Fibroblast of peridontal ligament (primary cell): Measurements from ENCODE around the gene RPS6KA2.

ENCODE experiments used
- DNase-seq: peaks from one replicate; pipeline ENCODE4 v3.0.0-alpha.2; 2010; ENCODE audit errors: extremely low read depth

The RPS6KA2 gene

DNA sequence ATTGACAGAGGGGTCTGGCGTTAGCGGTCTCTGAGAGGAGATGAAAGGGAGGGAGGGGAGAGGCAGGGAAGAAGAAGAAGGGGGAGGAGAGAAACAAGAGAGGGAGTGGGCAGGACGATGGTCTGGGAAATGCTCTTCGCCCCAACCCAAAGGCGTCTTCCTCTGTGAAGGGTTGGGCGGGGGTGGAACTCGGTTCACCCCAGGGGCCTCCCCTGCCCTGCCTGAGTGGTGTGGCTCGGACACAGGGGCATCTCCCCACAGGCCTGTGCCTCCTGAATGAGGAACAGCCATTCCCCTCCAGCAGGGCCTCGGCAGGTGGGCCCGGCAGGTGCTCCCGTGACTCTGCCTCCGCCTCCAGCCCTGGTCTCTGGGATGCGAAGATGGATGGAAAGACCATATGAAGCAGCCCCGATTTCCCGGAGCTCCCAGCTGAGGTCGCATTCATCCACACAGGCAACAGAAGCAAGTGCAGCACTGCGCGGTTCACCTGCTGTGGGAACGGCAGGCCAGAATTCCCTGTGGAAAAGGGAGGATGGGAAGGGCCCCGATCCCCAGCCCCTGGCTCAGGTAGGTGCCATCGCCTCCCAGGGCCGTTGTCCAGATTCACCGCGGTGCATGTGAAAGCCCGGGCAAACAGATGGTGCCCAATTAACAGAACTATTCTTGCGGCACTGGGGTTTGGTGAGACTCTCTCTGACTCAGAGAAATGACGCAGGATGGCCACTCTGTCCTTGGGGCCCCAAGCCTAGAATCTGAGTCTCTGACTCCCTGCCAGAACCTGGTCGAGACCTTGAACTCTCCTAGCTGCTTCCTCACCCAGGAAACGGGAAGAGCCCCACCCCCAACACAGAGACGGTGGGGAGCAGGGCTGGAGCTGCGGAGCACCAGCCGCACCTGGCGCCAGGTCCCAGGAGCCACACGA is 29.4 kb upstream of the RPS6KA2 start:
- DNase-seq = no peak

DNA sequence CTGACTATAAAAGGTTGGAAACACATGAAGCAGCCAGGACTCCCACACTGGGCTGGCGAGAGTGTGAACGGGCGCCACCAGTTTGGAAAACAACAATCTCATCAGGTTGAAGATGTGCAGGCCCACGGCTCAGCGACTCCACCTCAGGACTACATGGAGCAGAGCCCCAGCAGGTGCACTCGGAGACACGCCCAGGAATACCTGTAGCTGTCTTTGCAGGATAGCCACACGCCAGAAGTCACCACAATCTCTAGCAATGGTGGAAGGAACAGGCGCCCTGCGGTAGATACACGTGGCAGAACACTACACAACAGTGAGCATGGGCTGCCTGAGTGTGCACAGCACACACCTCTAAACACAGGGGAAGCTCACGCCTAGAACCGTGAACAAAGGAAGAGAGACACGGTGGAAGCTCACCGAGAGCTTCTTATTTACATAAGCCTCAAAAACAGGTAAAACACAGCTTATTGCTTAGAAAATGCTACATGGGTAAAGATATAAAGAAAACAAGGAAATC is 28.7 kb upstream of the RPS6KA2 start:
- DNase-seq = no peak

DNA sequence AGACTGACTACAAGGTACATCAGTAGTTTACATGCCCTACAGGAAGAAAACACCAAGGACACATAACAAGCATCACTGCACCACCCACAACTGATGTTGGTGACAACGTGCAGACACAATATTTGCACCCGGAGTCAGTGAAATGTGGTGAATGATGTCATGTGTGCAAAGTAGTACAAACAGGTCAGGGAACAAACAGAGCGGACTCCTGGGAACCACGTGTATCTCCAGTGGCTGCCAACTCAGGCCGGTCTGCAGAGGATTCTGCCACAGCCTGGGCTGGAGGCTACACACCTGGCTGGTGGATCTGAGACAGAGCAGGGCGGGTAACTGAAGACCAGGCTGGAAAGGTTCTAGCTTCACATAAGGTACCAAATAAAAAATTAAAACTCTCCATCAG is 28.2 kb upstream of the RPS6KA2 start:
- DNase-seq = no peak

DNA sequence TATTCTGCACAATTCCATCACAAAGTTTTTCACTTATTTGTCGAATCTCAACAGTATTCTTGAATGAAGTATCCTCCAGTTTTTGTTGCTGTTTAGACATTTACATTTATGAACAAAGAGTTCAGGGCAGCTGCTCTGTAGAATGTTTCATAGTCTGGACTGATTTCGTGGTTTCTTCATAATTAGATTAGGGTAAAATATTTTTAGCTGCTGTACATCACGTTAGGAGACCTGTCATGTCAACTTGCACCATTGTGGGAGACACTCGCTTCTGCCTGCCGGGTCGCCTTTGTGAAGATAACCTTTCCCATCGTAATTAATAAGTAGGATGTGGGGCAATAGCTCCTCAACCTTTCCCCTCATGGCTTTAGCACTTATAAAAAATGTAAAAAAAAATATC is 27.5 kb upstream of the RPS6KA2 start:
- no peak for DNase-seq

DNA sequence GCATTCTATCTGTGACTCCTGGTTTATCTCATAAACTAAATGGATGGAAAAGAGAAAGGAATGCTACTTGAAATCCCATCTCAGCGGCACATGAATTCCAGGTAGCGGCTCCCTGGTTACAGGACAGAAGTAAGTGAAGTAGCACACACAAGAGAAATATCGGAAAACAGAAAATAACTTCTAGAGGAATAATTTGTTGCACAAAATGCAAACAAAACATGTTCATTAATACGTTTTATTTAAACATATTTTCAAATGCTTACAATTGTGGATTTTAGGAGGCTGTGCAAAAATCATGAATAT is 26.5 kb upstream of the RPS6KA2 start:
- DNase-seq = no peak

GRCh38 chr6:166650824-166651807 is 24.1 kb upstream of the RPS6KA2 start:
- DNase-seq = no peak

DNA sequence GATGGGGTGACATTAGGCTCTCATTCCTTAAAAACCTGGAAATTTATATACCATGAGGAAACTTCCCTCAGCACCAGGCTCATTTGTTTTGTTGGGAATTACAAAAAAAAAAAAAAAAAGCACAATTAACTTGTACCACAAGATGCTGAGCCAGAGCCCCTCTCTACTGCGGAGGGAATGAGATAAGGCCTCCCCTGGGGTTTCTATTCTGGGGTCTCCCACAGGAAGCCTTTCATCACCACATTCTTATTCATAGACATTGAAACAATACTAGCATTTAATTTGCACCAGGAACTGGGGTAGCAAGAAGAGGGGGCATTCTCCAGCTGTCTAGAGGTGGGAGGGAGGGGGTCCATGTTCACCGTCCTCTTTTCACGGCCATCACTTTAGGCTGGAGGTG is 23.0 kb upstream of the RPS6KA2 start:
- no peak for DNase-seq

GRCh38 chr6:166648846-166649245 is 21.8 kb upstream of the RPS6KA2 start:
- no peak for DNase-seq

GRCh38 chr6:166647896-166648295 is 20.8 kb upstream of the RPS6KA2 start:
- DNase-seq = no peak

- DNase-seq = no peak
Observed at GRCh38 chr6:166646716-166647115, 19.7 kb upstream of the RPS6KA2 start.

DNA sequence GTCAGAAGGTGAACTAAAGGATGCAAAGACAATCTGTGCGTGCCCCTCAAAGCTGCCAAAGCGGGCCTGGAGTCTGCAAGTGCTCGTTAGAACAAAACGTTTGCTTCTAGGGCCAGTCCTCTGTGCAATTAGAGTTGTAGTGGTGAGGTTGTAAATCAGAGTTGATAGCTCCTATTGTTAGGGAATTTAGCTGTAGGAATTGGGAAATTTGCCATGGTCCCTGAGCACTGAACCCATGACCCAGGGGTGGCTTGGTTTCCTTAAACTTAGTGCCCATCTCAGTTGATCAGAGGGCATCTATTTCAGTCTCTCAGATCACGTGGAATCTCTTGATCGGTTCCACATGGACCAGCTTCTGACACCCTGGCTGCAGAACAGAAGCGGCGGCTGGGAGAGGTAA is 18.8 kb upstream of the RPS6KA2 start:
- no peak for DNase-seq

- no peak for DNase-seq
Observed at GRCh38 chr6:166644681-166645080, 17.6 kb upstream of the RPS6KA2 start.

DNA sequence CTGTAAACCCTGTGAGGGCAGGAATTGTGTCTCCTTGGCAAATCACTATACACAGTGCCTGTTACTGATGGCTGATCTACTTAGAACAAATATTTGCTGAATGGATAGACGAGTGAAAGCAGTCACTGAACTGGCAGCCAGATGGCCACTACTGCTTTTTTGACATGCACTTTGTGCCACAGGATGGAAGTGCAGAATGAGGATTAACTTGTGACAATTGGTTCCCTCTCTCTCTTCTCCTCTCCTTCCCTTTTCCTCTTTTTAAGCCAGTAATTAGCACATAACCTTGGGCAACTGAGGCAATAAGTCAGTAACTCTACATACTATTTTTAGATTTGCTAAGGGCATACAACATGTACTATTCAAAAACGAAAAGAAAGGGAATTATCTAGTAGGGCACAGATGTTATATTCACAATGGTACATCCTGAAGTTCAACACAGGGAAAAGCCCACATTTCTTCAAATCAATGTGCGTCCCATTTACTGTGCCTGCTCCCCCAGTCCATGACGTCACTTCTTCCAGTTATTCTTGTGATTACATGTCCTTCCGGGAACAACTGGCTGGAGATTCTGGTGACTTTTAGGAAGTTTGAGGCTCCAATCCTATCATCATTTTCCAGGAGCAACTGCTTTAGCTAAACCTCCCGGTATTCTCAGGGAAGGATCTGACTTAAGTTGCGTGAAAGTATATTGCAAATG is 17.0 kb upstream of the RPS6KA2 start:
- no peak for DNase-seq

DNA sequence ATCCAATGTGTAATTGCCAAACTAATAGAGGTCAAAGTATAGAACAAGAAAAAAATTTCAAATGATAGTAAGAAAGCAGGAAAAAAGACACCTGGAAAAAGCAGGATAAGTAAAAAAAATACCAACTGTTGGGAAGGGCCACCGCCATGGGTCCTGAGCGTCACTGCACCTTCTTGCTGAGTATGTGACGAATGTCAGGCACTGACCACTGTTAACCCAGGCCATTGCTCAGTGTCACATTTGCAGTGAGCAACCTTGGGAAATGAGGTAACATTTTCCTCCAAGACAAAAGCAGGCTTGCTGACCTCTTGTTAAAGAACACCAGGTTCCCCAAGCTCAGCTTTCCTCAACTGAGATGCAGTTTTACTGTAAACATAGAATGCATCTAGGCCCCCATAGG is 15.6 kb upstream of the RPS6KA2 start:
- no peak for DNase-seq

GRCh38 chr6:166640342-166641043 is 13.4 kb upstream of the RPS6KA2 start:
- DNase-seq = no peak

DNA sequence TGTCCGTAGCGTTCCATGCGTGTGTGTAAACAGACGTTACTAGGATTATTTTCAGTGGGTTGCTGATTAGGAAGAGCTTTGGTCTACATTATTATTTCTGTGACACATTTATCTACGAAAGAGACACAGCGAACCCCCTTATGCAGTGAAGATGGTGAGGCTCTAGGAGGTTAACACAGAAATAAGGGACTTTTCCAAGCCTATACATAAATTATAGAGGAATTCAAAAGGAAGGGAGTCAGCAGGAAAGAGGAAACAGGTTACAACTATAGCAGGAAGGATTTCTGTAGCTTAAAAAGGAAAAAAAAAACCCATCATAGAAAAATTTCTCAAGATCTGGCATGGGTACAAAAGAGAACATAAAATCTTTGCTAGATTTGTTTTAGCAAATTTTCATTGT is 12.9 kb upstream of the RPS6KA2 start:
- no peak for DNase-seq

GRCh38 chr6:166638573-166638964 is 11.5 kb upstream of the RPS6KA2 start:
- no peak for DNase-seq

DNA sequence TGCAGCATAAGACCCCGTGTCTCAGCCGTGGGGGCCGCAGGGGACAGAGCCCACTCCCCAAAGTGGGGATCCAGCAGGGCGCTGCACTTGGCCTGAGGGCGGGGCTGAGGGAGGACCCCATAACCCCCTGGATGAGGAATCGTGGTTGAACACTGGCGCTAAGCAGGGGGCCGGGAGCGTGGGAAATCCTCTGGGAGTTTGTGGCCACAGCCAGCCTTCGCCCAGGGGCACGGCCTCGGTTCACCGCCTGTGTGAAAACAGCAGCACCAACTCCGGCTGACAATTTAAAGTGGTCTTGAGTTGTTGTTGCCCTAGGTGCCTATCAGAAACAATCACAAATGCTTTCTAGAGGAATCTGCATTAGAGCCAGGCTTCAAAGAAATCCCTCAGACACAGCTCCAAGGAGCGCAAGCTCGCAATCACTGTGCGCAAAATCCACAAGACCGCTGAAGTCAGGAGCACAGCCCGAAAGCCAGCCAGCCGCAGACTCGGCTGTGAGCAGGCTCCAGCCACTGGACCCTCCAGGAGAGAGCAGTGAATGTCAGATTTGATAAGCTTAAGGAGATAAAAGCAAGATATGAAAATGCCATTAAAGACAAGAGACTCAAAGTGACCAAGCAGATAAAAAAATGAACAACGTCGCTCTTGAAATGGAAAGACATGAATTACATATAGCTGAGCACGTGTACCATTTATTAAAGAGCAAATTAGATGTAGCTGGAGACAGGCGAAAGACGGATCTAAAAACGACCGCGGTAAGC is 10.9 kb upstream of the RPS6KA2 start:
- DNase-seq = no peak

GRCh38 chr6:166636934-166637333 is 9.9 kb upstream of the RPS6KA2 start:
- no peak for DNase-seq

GRCh38 chr6:166636191-166636933 is 9.3 kb upstream of the RPS6KA2 start:
- DNase-seq = no peak
